HUES48 (cell line): ENCODE measurements around the gene WDR3.

Experiments used
- H3K27ac ChIP-seq: one replicate; pipeline ENCODE4 v1.7.0; 2013; ENCODE audit warnings: low read depth, low read length, inconsistent platforms
- H3K27me3 ChIP-seq: 2 replicates; pipeline ENCODE4 v1.6.1; 2013; ENCODE audit warnings: mild to moderate bottlenecking, low read length; ENCODE audit not compliant: control insufficient read depth, insufficient read depth
- H3K36me3 ChIP-seq: 2 replicates; pipeline ENCODE4 v1.6.1; 2013; ENCODE audit warnings: low read length; ENCODE audit not compliant: control insufficient read depth, insufficient read depth
- H3K4me1 ChIP-seq: 2 replicates; pipeline ENCODE4 v1.6.1; 2013; ENCODE audit warnings: mild to moderate bottlenecking, low read length; ENCODE audit not compliant: control insufficient read depth, insufficient read depth
- H3K4me3 ChIP-seq: 2 replicates; pipeline ENCODE4 v1.5.1; 2013; ENCODE audit warnings: mild to moderate bottlenecking, low read depth, low read length
- H3K9ac ChIP-seq: 2 replicates; pipeline ENCODE4 v1.6.1; 2013; ENCODE audit warnings: mild to moderate bottlenecking, low read depth, low read length, moderate library complexity
- H3K9me3 ChIP-seq: 2 replicates; pipeline ENCODE4 v1.6.1; 2013; ENCODE audit warnings: low read length; ENCODE audit not compliant: control insufficient read depth, insufficient read depth

WDR3 gene

DNA sequence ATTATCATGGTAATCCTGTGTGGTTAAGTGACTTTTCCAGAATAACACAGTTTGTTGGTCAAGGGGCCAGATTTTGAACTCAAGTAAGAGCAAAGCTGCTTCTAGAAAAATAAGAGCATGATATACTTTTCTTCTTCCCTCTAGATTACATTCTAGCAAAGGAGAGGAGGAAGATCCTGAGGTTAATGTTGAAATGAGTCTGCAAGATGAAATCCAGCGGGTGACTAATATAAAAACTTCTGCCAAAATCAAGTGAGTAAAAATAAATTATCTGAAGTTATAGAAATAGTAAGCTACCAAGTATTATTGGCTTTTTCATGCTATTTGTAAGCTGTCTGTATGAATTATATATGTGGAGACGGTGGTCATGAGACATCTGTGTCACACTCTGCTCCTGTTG, 12.8 kb downstream of the WDR3 start:
- H3K36me3 ChIP-seq = peaks cover 98% of the 10 kb centered on the region
- H3K9ac ChIP-seq = no peak overlapping the region
- no peak overlapping the region for H3K27ac ChIP-seq
- H3K4me3 ChIP-seq = no peak overlapping the region
- no peaks in the 10 kb centered on the region for H3K4me1 ChIP-seq
- no peaks in the 10 kb centered on the region for H3K9me3 ChIP-seq
- no peaks in the 10 kb centered on the region for H3K27me3 ChIP-seq

GRCh38 chr1:117952386-117952785, 22.8 kb downstream of the WDR3 start:
- Histone ChIP-seq H3K27me3 (no peaks in the 10 kb centered on the region), H3K4me3 (no peak overlapping the region), H3K36me3 (peaks cover 100% of the 10 kb centered on the region), H3K27ac (no peak overlapping the region), H3K9me3 (no peaks in the 10 kb centered on the region), H3K4me1 (no peaks in the 10 kb centered on the region), H3K9ac (no peak overlapping the region)

- no peaks in the 10 kb centered on the region for H3K4me1 ChIP-seq
- no peak overlapping the region for H3K27ac ChIP-seq
- no peak overlapping the region for H3K4me3 ChIP-seq
- H3K27me3 ChIP-seq = no peaks in the 10 kb centered on the region
- H3K9me3 ChIP-seq = no peaks in the 10 kb centered on the region
- peaks cover 93% of the 10 kb centered on the region for H3K36me3 ChIP-seq
- no peak overlapping the region for H3K9ac ChIP-seq
Observed at GRCh38 chr1:117959364-117959763, 29.8 kb downstream of the WDR3 start.

DNA sequence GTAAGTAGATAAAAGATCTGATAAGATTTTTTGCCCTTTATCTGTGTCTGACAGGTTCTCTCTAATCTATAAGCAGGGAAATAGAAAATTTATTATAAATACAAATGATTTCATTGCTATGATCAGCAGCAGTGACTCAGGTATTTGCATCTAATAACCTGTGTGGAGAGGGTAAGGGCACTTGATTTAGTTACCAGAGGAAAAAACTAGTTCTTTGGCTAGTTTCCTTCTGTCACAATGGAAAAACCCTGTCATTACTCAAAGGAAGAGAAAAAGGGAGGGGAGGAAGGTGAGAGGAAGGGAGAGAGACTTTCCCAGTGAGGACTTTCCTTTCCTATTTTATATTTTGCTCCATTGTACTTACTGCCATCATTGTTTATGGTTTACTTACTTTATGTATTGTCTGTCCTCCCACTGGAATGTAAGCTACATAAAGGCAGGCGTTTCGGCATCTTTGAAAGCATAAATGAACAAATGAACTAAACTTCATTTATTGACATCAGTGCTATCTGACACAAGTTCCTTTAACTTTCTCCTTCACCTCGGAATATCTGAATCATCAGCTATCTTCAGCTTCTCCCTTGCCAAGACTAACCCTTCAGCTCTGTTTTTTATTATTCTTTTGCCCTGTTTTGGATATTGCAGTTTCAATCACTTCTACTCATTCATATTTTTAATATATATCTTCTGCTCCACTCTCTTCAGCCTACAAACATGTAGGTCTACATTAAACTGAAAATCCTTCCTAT, 34.9 kb downstream of the WDR3 start:
- no peak overlapping the region for H3K27ac ChIP-seq
- peaks cover 48% of the 10 kb centered on the region for H3K36me3 ChIP-seq
- H3K9ac ChIP-seq = no peak overlapping the region
- H3K9me3 ChIP-seq = no peaks in the 10 kb centered on the region
- no peaks in the 10 kb centered on the region for H3K27me3 ChIP-seq
- peaks cover 11% of the 10 kb centered on the region for H3K4me1 ChIP-seq
- H3K4me3 ChIP-seq = no peak overlapping the region

DNA sequence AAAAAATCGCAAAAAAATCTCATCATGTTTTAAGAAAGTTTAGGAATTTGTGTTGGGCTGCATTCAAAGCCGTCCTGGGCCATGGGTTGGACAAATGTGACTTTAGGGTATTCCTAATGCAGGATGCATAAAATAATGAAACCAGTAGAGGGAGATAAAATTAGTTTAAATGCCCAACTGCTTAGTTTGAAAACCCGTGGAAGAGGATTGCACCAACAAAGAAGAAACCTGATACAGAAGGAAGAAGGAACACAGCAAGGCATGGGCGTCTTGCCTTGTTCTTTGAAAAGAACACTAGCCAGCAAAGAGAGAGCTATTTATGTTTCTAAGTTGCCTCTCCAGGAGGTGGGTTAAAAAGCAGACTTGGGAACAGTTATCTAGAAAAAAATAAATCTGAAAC, 37.9 kb downstream of the WDR3 start:
- no peaks in the 10 kb centered on the region for H3K9me3 ChIP-seq
- H3K4me1 ChIP-seq = peaks cover 11% of the 10 kb centered on the region
- no peak overlapping the region for H3K4me3 ChIP-seq
- peaks cover 20% of the 10 kb centered on the region for H3K36me3 ChIP-seq
- H3K9ac ChIP-seq = no peak overlapping the region
- no peaks in the 10 kb centered on the region for H3K27me3 ChIP-seq
- peak overlapping the region; percentile 34 for H3K27ac ChIP-seq

DNA sequence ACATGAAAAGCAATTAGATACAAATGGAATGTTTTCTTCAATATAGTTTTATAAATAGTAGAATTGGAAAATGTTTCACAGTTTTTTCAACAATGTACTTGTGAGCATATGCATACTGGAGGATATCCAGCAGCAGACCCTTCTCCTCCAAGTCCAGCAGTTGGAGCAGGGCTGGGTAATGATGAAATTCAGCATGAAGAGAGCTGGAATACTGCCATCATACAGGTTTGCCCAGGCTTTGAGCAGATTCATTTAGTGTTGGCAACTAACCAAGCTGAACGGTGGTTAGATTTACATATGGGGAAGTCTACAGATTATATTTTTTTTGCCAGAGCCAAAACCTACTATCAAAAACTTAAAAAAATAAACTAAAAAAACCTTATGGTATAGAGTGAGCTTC, 38.3 kb downstream of the WDR3 start:
- peak overlapping the region; percentile 34 for H3K27ac ChIP-seq
- no peak overlapping the region for H3K9ac ChIP-seq
- peaks cover 11% of the 10 kb centered on the region for H3K4me1 ChIP-seq
- H3K36me3 ChIP-seq = peaks cover 16% of the 10 kb centered on the region
- no peaks in the 10 kb centered on the region for H3K27me3 ChIP-seq
- H3K4me3 ChIP-seq = no peak overlapping the region
- no peaks in the 10 kb centered on the region for H3K9me3 ChIP-seq

- no peak overlapping the region for H3K27ac ChIP-seq
- H3K36me3 ChIP-seq = 0 out of 2 replicates have a peak, but pooled peaks cover 3% of the 10 kb centered on the region
- H3K4me1 ChIP-seq = peaks cover 11% of the 10 kb centered on the region
- no peaks in the 10 kb centered on the region for H3K27me3 ChIP-seq
- H3K9ac ChIP-seq = no peak overlapping the region
- H3K4me3 ChIP-seq = no peak overlapping the region
- no peaks in the 10 kb centered on the region for H3K9me3 ChIP-seq
Observed at GRCh38 chr1:117970252-117970651, 40.7 kb downstream of the WDR3 start.

DNA sequence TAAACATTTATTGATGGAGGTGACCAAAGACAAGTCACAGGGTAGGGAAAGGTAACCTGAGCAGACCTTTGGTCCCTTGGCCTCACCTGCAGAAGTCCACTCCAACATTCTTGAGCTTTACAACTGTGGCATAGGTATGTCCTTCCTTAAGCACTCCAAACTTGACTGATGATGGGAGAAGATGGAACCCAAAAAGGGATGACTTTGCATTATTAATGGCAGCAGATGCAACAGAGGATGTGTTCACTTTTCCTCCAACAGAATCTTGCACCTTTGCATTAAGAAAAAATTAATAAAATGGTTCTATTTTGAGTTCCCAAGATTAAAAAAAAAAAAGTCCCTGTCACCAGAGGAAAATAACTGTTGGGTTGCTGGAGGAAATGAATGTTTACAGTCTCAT, 42.2 kb downstream of the WDR3 start:
- H3K27ac ChIP-seq = no peak overlapping the region
- H3K9me3 ChIP-seq = no peaks in the 10 kb centered on the region
- H3K27me3 ChIP-seq = no peaks in the 10 kb centered on the region
- peaks cover 11% of the 10 kb centered on the region for H3K4me1 ChIP-seq
- H3K9ac ChIP-seq = no peak overlapping the region
- no peaks in the 10 kb centered on the region for H3K36me3 ChIP-seq
- H3K4me3 ChIP-seq = no peak overlapping the region

GRCh38 chr1:117976381-117976780, 46.8 kb downstream of the WDR3 start:
- H3K4me1 ChIP-seq = no peaks in the 10 kb centered on the region
- H3K27me3 ChIP-seq = no peaks in the 10 kb centered on the region
- no peaks in the 10 kb centered on the region for H3K36me3 ChIP-seq
- H3K27ac ChIP-seq = no peak overlapping the region
- no peak overlapping the region for H3K4me3 ChIP-seq
- H3K9me3 ChIP-seq = no peaks in the 10 kb centered on the region
- H3K9ac ChIP-seq = no peak overlapping the region

DNA sequence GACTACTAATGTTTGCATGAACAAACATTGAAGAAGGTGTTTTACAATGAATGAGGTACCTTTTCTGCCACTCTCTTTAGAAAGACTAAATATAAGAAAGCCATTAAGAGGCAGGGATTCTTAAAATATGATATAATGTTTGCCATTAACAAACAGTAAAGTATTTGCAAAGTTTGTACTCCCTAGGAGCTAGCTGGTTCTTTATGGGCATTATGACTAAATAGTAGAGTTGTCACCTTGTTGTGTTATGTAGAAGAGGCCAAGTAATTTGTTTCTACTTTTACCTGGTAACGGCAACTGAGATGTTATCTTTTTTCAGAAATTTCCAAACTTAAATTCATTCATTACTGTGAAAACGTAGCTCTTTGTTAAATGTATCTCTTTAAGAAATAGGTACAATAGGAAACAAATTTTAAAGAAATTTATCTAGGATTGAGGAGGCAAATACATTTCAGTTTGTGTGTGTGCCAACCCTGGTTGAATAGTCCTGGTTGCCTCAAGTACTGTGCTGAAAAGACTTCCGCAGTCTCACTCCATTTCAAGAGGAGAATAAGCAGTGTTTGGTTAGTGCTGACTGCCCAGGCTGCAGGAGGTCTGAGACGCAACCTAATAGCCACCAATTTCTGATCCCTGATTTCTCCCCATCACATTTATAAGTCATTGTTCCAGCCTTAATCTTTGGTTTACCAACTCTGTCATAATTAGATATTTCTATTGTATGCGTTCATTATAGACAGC, 52.1 kb downstream of the WDR3 start:
- Histone ChIP-seq H3K27ac (no peak overlapping the region), H3K9ac (no peak overlapping the region), H3K4me3 (no peak overlapping the region), H3K4me1 (no peaks in the 10 kb centered on the region), H3K36me3 (no peaks in the 10 kb centered on the region), H3K27me3 (no peaks in the 10 kb centered on the region), H3K9me3 (no peaks in the 10 kb centered on the region)

DNA sequence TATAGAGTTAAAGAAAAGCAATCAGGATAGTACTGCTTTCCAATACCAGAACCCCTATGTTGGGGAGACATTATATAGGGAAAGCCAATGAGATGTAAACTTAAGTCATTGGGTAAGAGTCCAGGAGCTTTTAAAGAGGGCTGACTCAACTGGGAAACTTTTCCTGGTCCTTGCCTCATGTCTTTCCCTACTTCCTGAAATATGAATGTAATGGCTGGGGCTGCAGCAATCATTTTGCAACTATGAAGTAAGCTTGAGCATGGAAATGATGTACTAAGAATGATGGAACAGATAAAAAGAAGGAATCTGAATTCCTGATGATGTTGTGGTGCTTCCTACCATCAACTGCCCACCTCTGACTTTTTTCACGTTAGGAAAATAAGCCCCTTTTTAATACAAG, 55.7 kb downstream of the WDR3 start:
- no peaks in the 10 kb centered on the region for H3K4me1 ChIP-seq
- H3K4me3 ChIP-seq = no peak overlapping the region
- no peaks in the 10 kb centered on the region for H3K9me3 ChIP-seq
- no peak overlapping the region for H3K9ac ChIP-seq
- no peak overlapping the region for H3K27ac ChIP-seq
- no peaks in the 10 kb centered on the region for H3K27me3 ChIP-seq
- H3K36me3 ChIP-seq = no peaks in the 10 kb centered on the region
